GM18870 (cell line): ENCODE results near the gene SH3BGR.
"Not testable (repeated sequence)": the region's sequence is repeated elsewhere in the genome, so short reads cannot be mapped to it uniquely, and the experiment has no call there.

ENCODE experiments used
- ATAC-seq: cut with Tn5 transposase; IDR thresholded peaks from one replicate; pipeline ENCODE4 v1.9.1; 2021; ENCODE audit warnings: moderate library complexity; ENCODE audit not compliant: unreplicated experiment

Gene SH3BGR

GRCh38 chr21:39451332-39452206 is at the start of gene SH3BGR:
TSS of gene SH3BGR (plus strand) at chr21:39451970. CDS start at chr21:39452097, 127 bp downstream.
- ATAC-seq: no peak

- ATAC-seq: no peak
Measured at GRCh38 chr21:39406065-39406464, 45.7 kb upstream of the SH3BGR start.

GRCh38 chr21:39419204-39419603 is 32.6 kb upstream of the SH3BGR start:
- not testable (repeated sequence) for ATAC-seq

- no peak for ATAC-seq
Measured at GRCh38 chr21:39422527-39423241, 29.1 kb upstream of the SH3BGR start.

- no peak for ATAC-seq
Measured at GRCh38 chr21:39429445-39429844, 22.3 kb upstream of the SH3BGR start.

- ATAC-seq: no peak
Measured at GRCh38 chr21:39430016-39430415, 21.8 kb upstream of the SH3BGR start.

- no peak for ATAC-seq
Measured at GRCh38 chr21:39430457-39430856, 21.3 kb upstream of the SH3BGR start.

- ATAC-seq: no peak
Measured at GRCh38 chr21:39430954-39431353, 20.8 kb upstream of the SH3BGR start.

GRCh38 chr21:39434950-39435349 is 16.8 kb upstream of the SH3BGR start:
- ATAC-seq: no peak

- ATAC-seq: no peak
Measured at GRCh38 chr21:39439232-39439631, 12.5 kb upstream of the SH3BGR start.

GRCh38 chr21:39441502-39442475 is 10.0 kb upstream of the SH3BGR start:
- no peak for ATAC-seq

- no peak for ATAC-seq
Measured at GRCh38 chr21:39444421-39445180, 7.2 kb upstream of the SH3BGR start.

GRCh38 chr21:39445321-39446269 is 6.2 kb upstream of the SH3BGR start, which contains the start of gene LCA5L:
TSS of gene LCA5L (minus strand) at chr21:39445778. CDS start at chr21:39428493, 17,285 bp downstream.
- peak; percentile 60 for ATAC-seq

- ATAC-seq: no peak
Measured at GRCh38 chr21:39447264-39447663, 4.5 kb upstream of the SH3BGR start.

GRCh38 chr21:39452207-39452969 is 618 bp downstream of the SH3BGR start:
- ATAC-seq: no peak

- no peak for ATAC-seq
Measured at GRCh38 chr21:39452970-39453342, 1.2 kb downstream of the SH3BGR start.

- ATAC-seq: no peak
Measured at GRCh38 chr21:39453571-39454179, 1.9 kb downstream of the SH3BGR start.
